Limb (tissue), 2 donors: ENCODE data around the gene GPR17.

Source experiments
- DNase-seq, 2 donors: peaks; one replicate each; pipeline ENCODE4 v3.0.0-alpha.2; 2016; ENCODE audit errors: extremely low spot score in 2 of 2

Gene GPR17

GRCh38 chr2:127614246-127614645 lies 31.7 kb upstream of the GPR17 start:
- DNase-seq = peak in 1 of 2 donors; percentile 7

- DNase-seq = peak in 1 of 2 donors; percentile 20
Observed at GRCh38 chr2:127614731-127615130, 31.2 kb upstream of the GPR17 start.

GRCh38 chr2:127615511-127616166 lies 30.3 kb upstream of the GPR17 start:
- peak in 1 of 2 donors; percentile 21 for DNase-seq

- peak in 1 of 2 donors; percentile 14 for DNase-seq
Observed at GRCh38 chr2:127618551-127619202, 27.3 kb upstream of the GPR17 start.

GRCh38 chr2:127619203-127619590 lies 26.8 kb upstream of the GPR17 start:
- DNase-seq = no peak

- DNase-seq = peak in 1 of 2 donors; percentile 12
Observed at GRCh38 chr2:127619877-127620705, 25.9 kb upstream of the GPR17 start.

GRCh38 chr2:127620866-127621265 lies 25.1 kb upstream of the GPR17 start:
- DNase-seq = peak in 1 of 2 donors; percentile 10

- DNase-seq = peak in 1 of 2 donors; percentile 20
Observed at GRCh38 chr2:127621981-127622431, 23.9 kb upstream of the GPR17 start.

- peak in 1 of 2 donors; percentile 3 for DNase-seq
Observed at GRCh38 chr2:127622561-127623387, 23.2 kb upstream of the GPR17 start.

- DNase-seq = peak in 1 of 2 donors; percentile 21
Observed at GRCh38 chr2:127623388-127624319, 22.3 kb upstream of the GPR17 start.

- DNase-seq = peak in 1 of 2 donors; percentile 7
Observed at GRCh38 chr2:127624320-127624755, 21.6 kb upstream of the GPR17 start.

GRCh38 chr2:127624756-127625571 lies 21.0 kb upstream of the GPR17 start:
- DNase-seq = no peak

GRCh38 chr2:127625572-127625951 lies 20.4 kb upstream of the GPR17 start:
- DNase-seq = no peak

- no peak for DNase-seq
Observed at GRCh38 chr2:127626175-127626574, 19.8 kb upstream of the GPR17 start.

- no peak for DNase-seq
Observed at GRCh38 chr2:127626917-127627739, 18.8 kb upstream of the GPR17 start.

GRCh38 chr2:127627740-127628571 lies 18.0 kb upstream of the GPR17 start:
- DNase-seq = no peak
